ENCODE results near the gene POLRMT.

The POLRMT gene

DNA sequence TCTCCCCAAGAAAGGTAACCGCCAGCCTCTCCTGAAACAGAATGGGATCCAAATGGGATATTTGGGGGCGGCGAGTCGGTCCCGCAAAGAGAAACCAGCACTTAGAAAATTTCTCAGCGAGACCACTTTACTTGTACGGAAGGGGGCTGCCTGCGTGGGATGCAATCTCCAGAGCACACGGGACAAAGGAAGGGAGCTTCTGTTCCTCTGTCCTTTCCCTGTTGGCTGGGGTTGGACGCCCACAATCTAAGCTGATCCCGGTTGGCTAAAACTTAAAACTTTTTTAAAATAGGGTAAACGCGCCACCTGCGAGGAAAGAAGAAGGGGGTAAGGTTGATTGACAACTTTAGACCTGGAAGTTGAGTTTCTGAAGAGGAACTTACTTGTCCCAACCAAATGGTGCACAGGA lies 61.8 kb downstream of the POLRMT start:
- peak overlapping the region; percentile 95 for H3K27ac ChIP-seq
- no peak for TF ChIP-seq ZFX (IDR thresholded peaks at IDR 0.05)
- TF ChIP-seq CTCF (conservative IDR thresholded peaks at IDR 0.05) = no peak

DNA sequence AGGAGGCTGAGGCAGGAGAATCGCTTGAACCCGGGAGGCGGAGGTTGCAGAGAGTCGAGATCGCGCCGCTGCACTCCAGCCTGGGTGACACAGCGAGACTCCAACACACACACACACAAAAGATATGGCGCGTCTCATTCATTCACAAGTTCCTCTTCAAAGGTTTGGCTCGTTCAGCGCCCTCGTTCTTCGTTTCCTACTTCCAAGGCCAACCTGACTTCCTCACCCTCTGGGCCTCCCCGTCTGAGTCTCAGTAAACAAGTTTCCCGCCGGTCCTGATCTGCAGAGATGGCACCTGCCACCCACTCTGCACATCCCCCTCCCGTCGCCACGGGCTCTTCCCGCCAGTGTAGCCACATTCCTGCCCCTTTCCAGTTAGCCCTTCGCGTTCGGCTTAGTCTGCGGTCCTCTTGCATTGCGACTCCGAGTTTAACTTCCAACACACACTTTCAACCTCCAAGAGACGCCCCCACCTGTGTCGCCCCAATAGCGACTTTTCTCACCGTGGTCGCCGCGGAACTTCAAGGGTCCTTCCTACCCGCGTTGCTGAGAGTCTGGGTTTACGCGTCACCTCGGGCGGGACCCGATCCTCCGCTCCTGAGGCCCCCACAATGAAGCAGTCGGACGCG lies 62.3 kb downstream of the POLRMT start:
- TF ChIP-seq CTCF (conservative IDR thresholded peaks at IDR 0.05) (no peak), ZFX (IDR thresholded peaks at IDR 0.05) (no peak)
- H3K27ac ChIP-seq = peak overlapping the region; percentile 95

DNA sequence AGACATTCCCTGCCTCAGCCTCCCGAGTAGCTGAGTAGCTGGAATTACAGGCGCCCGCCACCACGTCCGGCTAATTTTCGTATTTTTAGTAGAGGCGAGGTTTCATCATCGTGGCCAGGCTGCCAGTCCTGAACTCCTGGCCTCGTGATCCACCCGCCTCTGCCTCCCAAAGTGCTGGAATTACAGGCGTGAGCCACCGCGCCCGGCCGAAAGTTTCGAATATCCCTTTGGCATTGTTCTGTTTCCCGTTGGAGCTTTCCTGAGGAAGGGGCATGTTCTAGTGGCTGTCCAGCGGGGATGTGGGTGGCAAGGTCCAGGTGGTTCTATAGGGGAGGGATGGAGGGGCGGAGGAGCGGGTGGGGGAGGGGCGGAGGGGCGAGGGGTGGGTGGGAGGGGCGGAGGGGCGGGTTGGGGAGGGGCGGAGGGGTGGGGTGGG lies 63.1 kb downstream of the POLRMT start:
- peak overlapping the region; percentile 37 for H3K27ac ChIP-seq
- TF ChIP-seq ZFX (IDR thresholded peaks at IDR 0.05) (no peak), CTCF (conservative IDR thresholded peaks at IDR 0.05) (no peak)

DNA sequence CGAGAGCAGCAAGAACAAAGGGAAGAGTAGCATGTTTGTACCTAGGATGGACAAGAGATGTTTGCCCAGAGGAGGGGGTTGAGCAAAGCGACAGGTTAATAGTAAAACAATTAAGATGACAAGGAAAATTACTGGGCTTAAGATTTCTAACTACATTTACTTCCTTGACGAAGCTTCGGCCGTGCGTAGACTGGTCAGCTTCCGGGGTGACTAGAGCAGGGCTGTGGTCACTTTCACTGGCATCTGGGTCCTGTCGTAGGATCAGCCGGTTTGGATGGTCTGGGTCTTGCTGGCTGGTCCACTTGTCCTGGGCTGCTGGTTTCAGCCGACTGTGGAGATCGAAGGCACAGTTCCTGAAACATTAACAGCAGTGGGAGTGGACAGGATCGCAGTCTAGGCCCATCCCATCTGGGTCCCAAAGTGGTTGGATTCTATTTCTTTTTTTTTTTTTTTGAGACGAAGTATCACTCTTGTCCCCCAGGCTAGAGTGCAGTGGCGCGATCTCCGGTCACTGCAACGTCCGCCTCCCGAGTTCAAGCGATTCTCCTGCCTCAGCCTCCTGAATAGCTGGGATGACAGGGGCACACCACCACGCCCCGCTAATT lies 65.9 kb downstream of the POLRMT start:
- TF ChIP-seq CTCF (conservative IDR thresholded peaks at IDR 0.05) = no peak
- TF ChIP-seq ZFX (IDR thresholded peaks at IDR 0.05) = no peak
- H3K27ac ChIP-seq = no peak overlapping the region

Data from C4-2B (cell line).